ENCODE data around the gene KNOP1.

DNA sequence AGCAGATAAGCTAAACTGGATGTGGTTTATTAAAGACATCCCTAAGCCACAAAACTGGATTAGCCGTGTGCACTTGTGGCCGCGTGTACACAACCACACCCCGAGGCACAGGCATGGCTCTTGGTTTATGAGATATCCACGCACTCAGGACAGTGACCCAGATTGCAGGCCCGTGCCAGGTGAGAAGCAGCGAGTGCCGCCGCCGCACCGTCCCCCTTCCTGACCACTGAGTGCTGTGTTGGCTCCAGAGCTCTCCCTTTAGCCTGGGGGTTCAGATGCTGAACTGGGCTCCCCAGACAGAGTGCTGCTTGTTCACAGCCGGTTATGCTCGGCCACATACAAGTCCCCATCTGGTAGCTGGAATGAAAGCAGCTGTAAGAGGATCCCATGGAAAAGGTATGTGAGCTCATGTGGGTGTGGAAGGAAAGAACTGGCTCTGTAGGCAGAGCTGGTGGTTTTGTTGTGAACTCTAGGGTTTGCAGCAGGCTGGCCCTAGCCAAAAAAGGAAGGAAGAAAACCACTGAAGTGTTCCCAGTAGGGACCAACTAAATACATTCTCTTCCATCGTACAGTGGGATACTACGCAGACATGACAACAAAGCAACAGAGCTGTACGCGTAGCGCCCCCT is 29.5 kb downstream of the KNOP1 start:
- TF ChIP-seq, protein P1, sequence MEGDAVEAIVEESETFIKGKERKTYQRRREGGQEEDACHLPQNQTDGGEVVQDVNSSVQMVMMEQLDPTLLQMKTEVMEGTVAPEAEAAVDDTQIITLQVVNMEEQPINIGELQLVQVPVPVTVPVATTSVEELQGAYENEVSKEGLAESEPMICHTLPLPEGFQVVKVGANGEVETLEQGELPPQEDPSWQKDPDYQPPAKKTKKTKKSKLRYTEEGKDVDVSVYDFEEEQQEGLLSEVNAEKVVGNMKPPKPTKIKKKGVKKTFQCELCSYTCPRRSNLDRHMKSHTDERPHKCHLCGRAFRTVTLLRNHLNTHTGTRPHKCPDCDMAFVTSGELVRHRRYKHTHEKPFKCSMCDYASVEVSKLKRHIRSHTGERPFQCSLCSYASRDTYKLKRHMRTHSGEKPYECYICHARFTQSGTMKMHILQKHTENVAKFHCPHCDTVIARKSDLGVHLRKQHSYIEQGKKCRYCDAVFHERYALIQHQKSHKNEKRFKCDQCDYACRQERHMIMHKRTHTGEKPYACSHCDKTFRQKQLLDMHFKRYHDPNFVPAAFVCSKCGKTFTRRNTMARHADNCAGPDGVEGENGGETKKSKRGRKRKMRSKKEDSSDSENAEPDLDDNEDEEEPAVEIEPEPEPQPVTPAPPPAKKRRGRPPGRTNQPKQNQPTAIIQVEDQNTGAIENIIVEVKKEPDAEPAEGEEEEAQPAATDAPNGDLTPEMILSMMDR (IDR thresholded peaks at IDR 0.05; ENCODE audit: low read length), result no peak
- no peak for TF ChIP-seq EZH2 (IDR thresholded peaks at IDR 0.05; ENCODE audit: borderline replicate concordance, low read length)
